ENCODE data around the gene RFX7.

The RFX7 gene

DNA sequence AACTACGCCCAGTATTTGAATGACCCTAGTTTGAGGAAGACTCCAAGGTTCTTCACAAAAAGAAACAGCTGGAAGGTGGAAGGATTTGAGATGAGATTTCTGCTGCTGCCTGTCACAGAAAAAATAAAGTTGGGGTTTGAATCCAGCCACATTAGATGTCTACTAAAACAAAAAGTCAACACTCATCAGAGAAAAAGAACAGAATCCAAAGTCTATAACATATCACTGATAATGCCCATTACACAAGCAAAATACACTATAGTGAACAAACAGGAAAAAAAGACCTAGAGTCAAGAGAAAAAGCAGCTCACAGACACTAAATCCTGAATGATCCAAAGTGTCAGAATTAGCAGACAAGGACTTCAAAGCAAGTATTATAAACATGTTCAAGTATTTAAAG lies 56.0 kb downstream of the RFX7 start:
- H3K18ac ChIP-seq (ENCODE audit: low read length) = no peak overlapping the region
- H2BK120ac ChIP-seq (ENCODE audit: low read depth, low read length) = no peak overlapping the region
- no peak overlapping the region for H2BK12ac ChIP-seq (ENCODE audit: low read length)
- DNase-seq (ENCODE audit: low spot score) = no peak
- no peak overlapping the region for H4K8ac ChIP-seq (ENCODE audit: low read depth, low read length)
- H2BK5ac ChIP-seq (ENCODE audit: low read length) = no peak overlapping the region
- H3K9ac ChIP-seq (ENCODE audit: low read depth, low read length, poor library complexity) = no peak overlapping the region
- H3K36me3 ChIP-seq (replicated peaks in 1 of 2; ENCODE audit: control insufficient read depth in 2 of 2, insufficient read depth in 2 of 2, low read length in 2 of 2) = peaks cover 0 to 22% of the 10 kb centered on the region in 2 donors
- no peak overlapping the region for H3K23ac ChIP-seq (ENCODE audit: low read depth, low read length, poor library complexity)
- H4K91ac ChIP-seq (ENCODE audit: low read depth, low read length, poor library complexity) = no peak overlapping the region
- H3K4me2 ChIP-seq (ENCODE audit: insufficient read depth, low read length, poor library complexity, severe bottlenecking) = no peak overlapping the region
- H3K4ac ChIP-seq (ENCODE audit: low read length) = no peak overlapping the region
- no peak overlapping the region for H3K4me3 ChIP-seq (ENCODE audit: low read length in 2 of 2)
- H3K14ac ChIP-seq (ENCODE audit: low read length) = no peak overlapping the region
- H3K79me1 ChIP-seq (ENCODE audit: low read depth, low read length) = peaks cover 3% of the 10 kb centered on the region
- H3K27me3 ChIP-seq (ENCODE audit: control insufficient read depth in 3 of 3, insufficient read depth in 3 of 3, low read depth in 1 of 3, low read length in 3 of 3) = no peaks in the 10 kb centered on the region
- H3K27ac ChIP-seq (replicated peaks; ENCODE audit: low read length) = no peak overlapping the region
- no peak overlapping the region for H2BK15ac ChIP-seq (ENCODE audit: low read length)
- no CpG with 5 or more reads among the region's 1 CpG for WGBS, 2 donors (ENCODE audit: extremely low coverage in 2 of 2, insufficient read length in 2 of 2, insufficient replicate concordance in 1 of 2)
- no peak overlapping the region for H2AFZ ChIP-seq (ENCODE audit: low read length)
- H3K4me1 ChIP-seq (ENCODE audit: control insufficient read depth in 2 of 2, insufficient read depth in 1 of 2, low read depth in 1 of 2, low read length in 2 of 2) = peaks cover 0 to 2% of the 10 kb centered on the region in 2 donors
- H2AK5ac ChIP-seq (ENCODE audit: low read depth, low read length) = no peak overlapping the region
- H3K9me3 ChIP-seq (replicated peaks in 1 of 2; ENCODE audit: control insufficient read depth in 2 of 2, insufficient read depth in 1 of 2, low read depth in 1 of 2, low read length in 2 of 2) = peaks cover 2 to 22% of the 10 kb centered on the region in 2 donors

DNA sequence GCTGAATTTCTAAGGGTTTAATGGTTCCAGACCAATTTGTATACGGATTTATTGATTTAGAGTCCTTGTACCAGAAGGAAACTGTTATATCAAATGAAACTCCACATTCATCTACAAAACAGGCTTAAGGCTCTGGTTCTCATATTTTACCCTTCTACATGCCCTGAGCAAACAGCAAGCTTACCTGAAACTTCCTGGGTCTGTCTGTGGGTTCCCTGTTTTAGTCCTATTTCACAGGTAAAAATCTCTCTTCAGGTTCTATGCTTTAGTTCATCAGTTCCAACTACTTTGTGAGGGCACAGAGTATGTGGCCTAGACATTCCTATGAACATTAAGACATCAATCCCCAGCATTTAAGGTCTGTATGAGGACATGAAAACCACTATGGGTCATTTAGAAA lies 57.7 kb downstream of the RFX7 start:
- Histone ChIP-seq H2AK5ac (ENCODE audit: low read depth, low read length) (no peak overlapping the region), H4K8ac (ENCODE audit: low read depth, low read length) (no peak overlapping the region), H3K4me3 (ENCODE audit: low read length in 2 of 2) (no peak overlapping the region), H3K79me1 (ENCODE audit: low read depth, low read length) (peaks cover 3% of the 10 kb centered on the region), H3K4me2 (ENCODE audit: insufficient read depth, low read length, poor library complexity, severe bottlenecking) (no peak overlapping the region), H2BK5ac (ENCODE audit: low read length) (no peak overlapping the region), H3K14ac (ENCODE audit: low read length) (no peak overlapping the region), H3K27me3 (ENCODE audit: control insufficient read depth in 3 of 3, insufficient read depth in 3 of 3, low read depth in 1 of 3, low read length in 3 of 3) (no peaks in the 10 kb centered on the region), H3K27ac (replicated peaks; ENCODE audit: low read length) (no peak overlapping the region), H3K9me3 (replicated peaks in 1 of 2; ENCODE audit: control insufficient read depth in 2 of 2, insufficient read depth in 1 of 2, low read depth in 1 of 2, low read length in 2 of 2) (peaks cover 4 to 32% of the 10 kb centered on the region in 2 donors), H2BK12ac (ENCODE audit: low read length) (no peak overlapping the region), H3K23ac (ENCODE audit: low read depth, low read length, poor library complexity) (no peak overlapping the region), H3K36me3 (replicated peaks in 1 of 2; ENCODE audit: control insufficient read depth in 2 of 2, insufficient read depth in 2 of 2, low read length in 2 of 2) (peaks cover 0 to 13% of the 10 kb centered on the region in 2 donors), H3K18ac (ENCODE audit: low read length) (no peak overlapping the region), H4K91ac (ENCODE audit: low read depth, low read length, poor library complexity) (no peak overlapping the region), H3K4me1 (ENCODE audit: control insufficient read depth in 2 of 2, insufficient read depth in 1 of 2, low read depth in 1 of 2, low read length in 2 of 2) (no peaks in the 10 kb centered on the region), H3K4ac (ENCODE audit: low read length) (no peak overlapping the region), H2BK120ac (ENCODE audit: low read depth, low read length) (no peak overlapping the region), H2BK15ac (ENCODE audit: low read length) (no peak overlapping the region), H2AFZ (ENCODE audit: low read length) (no peak overlapping the region), H3K9ac (ENCODE audit: low read depth, low read length, poor library complexity) (no peak overlapping the region)
- no CpG with 5 or more reads among the region's 1 CpG for WGBS, 2 donors (ENCODE audit: extremely low coverage in 2 of 2, insufficient read length in 2 of 2, insufficient replicate concordance in 1 of 2)
- no peak for DNase-seq (ENCODE audit: low spot score)

DNA sequence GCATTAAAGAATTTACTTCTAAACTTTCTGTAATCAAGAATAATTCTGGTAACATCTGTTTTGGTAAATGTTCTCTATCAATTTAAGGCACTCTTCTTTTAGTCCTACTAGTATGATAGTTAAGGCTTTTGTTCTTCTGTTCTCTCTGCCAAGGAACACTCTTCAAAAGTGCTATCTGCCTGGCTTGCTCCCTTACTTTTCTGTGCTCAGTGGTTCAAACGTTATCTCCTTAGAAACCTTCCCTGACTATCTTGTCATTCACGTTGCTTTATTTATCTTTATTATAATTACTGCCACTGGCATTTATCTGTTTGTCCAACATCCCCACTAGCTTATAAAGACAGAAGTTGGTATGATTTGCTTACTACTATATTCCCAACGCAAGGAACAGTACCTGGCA lies 59.2 kb downstream of the RFX7 start:
- H3K9ac ChIP-seq (ENCODE audit: low read depth, low read length, poor library complexity) = no peak overlapping the region
- no peak overlapping the region for H3K18ac ChIP-seq (ENCODE audit: low read length)
- H3K36me3 ChIP-seq (replicated peaks in 1 of 2; ENCODE audit: control insufficient read depth in 2 of 2, insufficient read depth in 2 of 2, low read length in 2 of 2) = peaks cover 0 to 13% of the 10 kb centered on the region in 2 donors
- DNase-seq (ENCODE audit: low spot score) = no peak
- no peak overlapping the region for H3K4me2 ChIP-seq (ENCODE audit: insufficient read depth, low read length, poor library complexity, severe bottlenecking)
- no peak overlapping the region for H2BK12ac ChIP-seq (ENCODE audit: low read length)
- no peak overlapping the region for H2BK120ac ChIP-seq (ENCODE audit: low read depth, low read length)
- no peak overlapping the region for H4K8ac ChIP-seq (ENCODE audit: low read depth, low read length)
- no peak overlapping the region for H2BK15ac ChIP-seq (ENCODE audit: low read length)
- no peaks in the 10 kb centered on the region for H3K79me1 ChIP-seq (ENCODE audit: low read depth, low read length)
- H2AK5ac ChIP-seq (ENCODE audit: low read depth, low read length) = no peak overlapping the region
- no peaks in the 10 kb centered on the region for H3K27me3 ChIP-seq (ENCODE audit: control insufficient read depth in 3 of 3, insufficient read depth in 3 of 3, low read depth in 1 of 3, low read length in 3 of 3)
- H3K23ac ChIP-seq (ENCODE audit: low read depth, low read length, poor library complexity) = no peak overlapping the region
- H3K9me3 ChIP-seq (replicated peaks in 1 of 2; ENCODE audit: control insufficient read depth in 2 of 2, insufficient read depth in 1 of 2, low read depth in 1 of 2, low read length in 2 of 2) = peaks cover 2 to 29% of the 10 kb centered on the region in 2 donors
- no peaks in the 10 kb centered on the region for H3K4me1 ChIP-seq (ENCODE audit: control insufficient read depth in 2 of 2, insufficient read depth in 1 of 2, low read depth in 1 of 2, low read length in 2 of 2)
- WGBS, 2 donors (ENCODE audit: extremely low coverage in 2 of 2, insufficient read length in 2 of 2, insufficient replicate concordance in 1 of 2) = no CpG with 5 or more reads among the region's 3 CpGs
- H2AFZ ChIP-seq (ENCODE audit: low read length) = no peak overlapping the region
- no peak overlapping the region for H4K91ac ChIP-seq (ENCODE audit: low read depth, low read length, poor library complexity)
- no peak overlapping the region for H2BK5ac ChIP-seq (ENCODE audit: low read length)
- no peak overlapping the region for H3K27ac ChIP-seq (replicated peaks; ENCODE audit: low read length)
- H3K4me3 ChIP-seq (ENCODE audit: low read length in 2 of 2) = no peak overlapping the region
- no peak overlapping the region for H3K14ac ChIP-seq (ENCODE audit: low read length)
- no peak overlapping the region for H3K4ac ChIP-seq (ENCODE audit: low read length)

DNA sequence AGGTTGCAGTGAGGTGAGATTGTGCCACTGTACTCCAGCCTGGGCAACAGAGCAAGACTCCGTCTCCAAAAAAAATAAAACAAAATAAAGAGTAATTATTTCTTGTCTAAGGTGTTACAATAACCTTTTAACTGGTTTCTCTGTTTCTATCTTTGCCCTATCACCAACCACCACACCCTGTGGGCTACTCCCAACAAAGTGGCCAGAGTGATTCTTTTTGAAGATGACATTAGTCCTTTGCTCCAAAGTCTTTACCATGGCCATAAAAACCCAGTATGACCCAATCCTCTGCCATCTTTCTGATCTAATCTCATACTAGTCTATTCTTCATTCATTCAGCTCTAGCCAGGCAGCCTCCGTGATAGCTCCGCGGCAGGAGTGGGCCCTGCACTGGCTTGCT lies 62.8 kb downstream of the RFX7 start:
- H3K4ac ChIP-seq (ENCODE audit: low read length) = no peak overlapping the region
- no peak overlapping the region for H3K27ac ChIP-seq (replicated peaks; ENCODE audit: low read length)
- H3K36me3 ChIP-seq (replicated peaks in 1 of 2; ENCODE audit: control insufficient read depth in 2 of 2, insufficient read depth in 2 of 2, low read length in 2 of 2) = peaks cover 0 to 42% of the 10 kb centered on the region in 2 donors
- no peak overlapping the region for H2AFZ ChIP-seq (ENCODE audit: low read length)
- no peaks in the 10 kb centered on the region for H3K4me1 ChIP-seq (ENCODE audit: control insufficient read depth in 2 of 2, insufficient read depth in 1 of 2, low read depth in 1 of 2, low read length in 2 of 2)
- H3K4me2 ChIP-seq (ENCODE audit: insufficient read depth, low read length, poor library complexity, severe bottlenecking) = no peak overlapping the region
- no peak overlapping the region for H2BK120ac ChIP-seq (ENCODE audit: low read depth, low read length)
- no peak overlapping the region for H2AK5ac ChIP-seq (ENCODE audit: low read depth, low read length)
- no peak overlapping the region for H3K9ac ChIP-seq (ENCODE audit: low read depth, low read length, poor library complexity)
- H2BK15ac ChIP-seq (ENCODE audit: low read length) = no peak overlapping the region
- no peak overlapping the region for H3K18ac ChIP-seq (ENCODE audit: low read length)
- H3K79me1 ChIP-seq (ENCODE audit: low read depth, low read length) = no peaks in the 10 kb centered on the region
- DNase-seq (ENCODE audit: low spot score) = no peak
- H3K14ac ChIP-seq (ENCODE audit: low read length) = no peak overlapping the region
- no peak overlapping the region for H3K4me3 ChIP-seq (ENCODE audit: low read length in 2 of 2)
- WGBS, 2 donors (ENCODE audit: extremely low coverage in 2 of 2, insufficient read length in 2 of 2, insufficient replicate concordance in 1 of 2) = no CpG with 5 or more reads among the region's 4 CpGs
- H3K9me3 ChIP-seq (replicated peaks in 1 of 2; ENCODE audit: control insufficient read depth in 2 of 2, insufficient read depth in 1 of 2, low read depth in 1 of 2, low read length in 2 of 2) = peaks cover 2 to 49% of the 10 kb centered on the region in 2 donors
- no peak overlapping the region for H2BK5ac ChIP-seq (ENCODE audit: low read length)
- no peak overlapping the region for H3K23ac ChIP-seq (ENCODE audit: low read depth, low read length, poor library complexity)
- H4K91ac ChIP-seq (ENCODE audit: low read depth, low read length, poor library complexity) = no peak overlapping the region
- H4K8ac ChIP-seq (ENCODE audit: low read depth, low read length) = no peak overlapping the region
- no peak overlapping the region for H2BK12ac ChIP-seq (ENCODE audit: low read length)
- no peaks in the 10 kb centered on the region for H3K27me3 ChIP-seq (ENCODE audit: control insufficient read depth in 3 of 3, insufficient read depth in 3 of 3, low read depth in 1 of 3, low read length in 3 of 3)
